Fibroblast of mammary gland (primary cell): Measurements from ENCODE around the gene MPZL2.

Experiments used
- DNase-seq: peaks from one replicate; pipeline ENCODE4 v3.0.0-alpha.2; 2010; ENCODE audit warnings: low read depth
- H3K4me3 ChIP-seq: 2 replicates; pipeline ENCODE4 v1.5.1; 2011; ENCODE audit warnings: low read depth, mild to moderate bottlenecking, low read length, moderate library complexity; ENCODE audit not compliant: control insufficient read depth
- CTCF ChIP-seq: conservative IDR thresholded peaks from 2 replicates; pipeline ENCODE4 v1.5.1; 2011; ENCODE audit warnings: low read depth, low read length, inconsistent platforms; ENCODE audit not compliant: control insufficient read depth, insufficient read depth

MPZL2 gene

DNA sequence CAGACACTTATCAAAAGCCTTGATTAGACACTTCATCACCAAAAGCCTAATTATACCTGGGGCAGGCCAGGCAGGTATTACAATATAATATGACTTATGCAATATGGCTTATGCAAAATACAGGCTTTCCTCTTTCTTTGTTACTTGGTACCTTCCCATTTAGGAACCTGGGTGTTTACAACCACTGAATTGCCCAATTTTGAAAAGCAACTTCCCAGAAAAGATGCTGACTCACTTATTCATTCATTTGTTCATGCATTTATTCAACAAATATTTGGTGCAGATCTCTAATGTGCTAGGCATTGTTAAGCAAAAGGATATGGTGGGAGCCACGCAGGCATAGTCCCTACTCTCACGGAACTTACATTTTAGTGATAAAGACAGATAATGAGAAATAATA lies 25.7 kb downstream of the MPZL2 start:
- no peak for DNase-seq
- no peak for TF ChIP-seq CTCF
- H3K4me3 ChIP-seq, result no peak overlapping the region

- TF ChIP-seq CTCF, result no peak
- H3K4me3 ChIP-seq, result no peak overlapping the region
- DNase-seq, result no peak
Observed at GRCh38 chr11:118236170-118236569, 27.9 kb downstream of the MPZL2 start.

DNA sequence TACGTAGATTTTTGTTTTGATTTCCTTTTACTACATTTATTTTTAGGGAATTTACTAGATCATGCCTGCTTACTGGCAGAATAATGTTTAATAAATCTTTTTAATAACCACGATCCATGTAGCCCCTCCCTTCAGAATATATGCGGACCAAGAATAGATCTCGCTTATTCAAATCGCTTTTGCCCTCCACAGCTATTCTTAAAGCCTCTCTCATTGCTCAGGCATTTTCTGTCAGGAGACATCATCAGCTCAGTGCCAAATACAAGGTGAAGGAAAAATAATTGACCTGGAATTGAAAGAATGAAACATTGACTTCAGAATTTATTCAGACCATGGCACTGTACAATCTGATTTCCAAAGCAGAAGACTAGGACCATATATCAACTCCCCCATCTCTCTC lies 29.3 kb downstream of the MPZL2 start:
- DNase-seq, result no peak
- H3K4me3 ChIP-seq, result no peak overlapping the region
- no peak for TF ChIP-seq CTCF

DNA sequence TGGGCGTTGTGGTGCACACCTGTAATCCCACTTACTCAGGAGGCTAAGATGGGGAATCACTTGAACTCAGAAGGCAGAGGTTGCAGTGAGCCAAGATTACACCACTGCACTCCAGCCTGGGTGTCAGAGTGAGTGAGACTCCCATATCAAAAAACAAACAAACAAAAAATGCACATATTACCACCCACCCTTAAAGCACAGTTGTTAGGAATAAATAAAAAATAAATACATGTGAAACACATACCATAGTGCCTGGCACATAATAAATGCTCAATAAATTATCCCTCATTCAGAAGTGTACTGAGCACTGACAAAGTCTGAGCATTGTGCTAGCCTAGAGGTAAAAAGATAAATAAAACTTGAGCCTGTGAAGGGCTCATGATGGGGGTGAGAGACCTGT lies 30.2 kb downstream of the MPZL2 start:
- no peak overlapping the region for H3K4me3 ChIP-seq
- TF ChIP-seq CTCF, result no peak
- DNase-seq, result no peak

DNA sequence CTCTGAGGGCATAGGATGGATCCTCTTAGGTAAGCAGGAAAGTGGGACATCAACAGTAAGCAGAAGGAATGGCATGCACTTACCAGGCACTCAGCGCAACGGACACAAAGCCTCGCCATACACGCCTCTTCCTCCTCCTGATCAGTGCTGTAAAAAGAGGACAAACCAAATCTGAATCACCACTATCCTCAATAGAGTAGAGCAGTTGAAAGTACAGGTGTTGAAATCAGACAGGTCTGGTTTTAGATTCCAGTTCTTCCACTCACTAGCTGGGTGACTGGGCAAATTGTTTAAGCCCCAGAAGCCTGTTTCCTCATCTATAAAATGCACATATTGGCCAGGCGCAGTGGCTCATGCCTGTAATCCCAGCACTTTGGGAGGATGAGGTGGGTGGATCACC lies 30.7 kb downstream of the MPZL2 start:
- no peak overlapping the region for H3K4me3 ChIP-seq
- no peak for TF ChIP-seq CTCF
- DNase-seq, result no peak

DNA sequence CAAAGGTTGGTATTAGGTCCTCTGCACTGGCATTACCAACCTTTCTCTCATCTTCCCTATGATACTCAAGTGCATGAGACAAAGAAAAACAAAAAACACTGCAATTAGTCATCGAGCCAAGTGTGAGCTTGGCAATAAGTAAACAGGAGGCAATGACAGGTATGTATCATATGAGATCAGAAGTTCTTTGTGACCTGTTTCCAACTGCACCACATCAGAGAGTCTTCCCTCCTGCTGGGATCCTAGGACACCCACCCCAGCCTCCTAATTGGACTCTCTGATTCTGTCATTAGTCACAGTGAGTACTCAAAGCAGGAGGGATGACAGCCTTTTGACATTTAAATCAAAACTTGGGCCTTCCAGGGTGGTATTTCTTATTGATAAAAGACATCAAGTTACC lies 31.4 kb downstream of the MPZL2 start:
- no peak overlapping the region for H3K4me3 ChIP-seq
- no peak for DNase-seq
- TF ChIP-seq CTCF, result no peak

DNA sequence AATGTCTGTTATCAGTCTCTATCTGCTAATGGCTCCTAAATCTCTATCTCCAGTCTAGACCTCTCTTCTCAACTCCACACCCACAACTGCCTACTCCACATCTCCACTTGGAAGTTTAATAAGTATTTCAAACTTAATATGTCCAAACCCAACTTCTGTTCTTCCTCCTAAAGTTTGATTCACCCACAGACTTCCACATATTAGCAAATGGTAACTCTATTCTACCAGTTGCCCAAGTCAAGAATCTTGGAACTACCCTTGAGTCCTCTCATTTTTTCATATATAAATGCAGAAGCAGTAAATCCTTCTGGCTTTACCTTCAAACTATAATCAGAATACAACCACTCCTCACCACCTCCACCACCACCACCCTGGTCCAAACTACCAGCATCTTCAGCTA lies 32.6 kb downstream of the MPZL2 start:
- no peak for TF ChIP-seq CTCF
- no peak for DNase-seq
- no peak overlapping the region for H3K4me3 ChIP-seq
